GM18526 (cell line): ENCODE results near the gene SERPINE2.
A peak's percentile ranks its signal among the peaks of the same experiment; 100 is the strongest.

ENCODE experiments used
- POLR2A ChIP-seq: IDR thresholded peaks from 3 replicates; pipeline ENCODE4 v1.6.1; 2011; ENCODE audit not compliant: insufficient read length; ENCODE audit errors: extremely low read depth

The SERPINE2 gene

DNA sequence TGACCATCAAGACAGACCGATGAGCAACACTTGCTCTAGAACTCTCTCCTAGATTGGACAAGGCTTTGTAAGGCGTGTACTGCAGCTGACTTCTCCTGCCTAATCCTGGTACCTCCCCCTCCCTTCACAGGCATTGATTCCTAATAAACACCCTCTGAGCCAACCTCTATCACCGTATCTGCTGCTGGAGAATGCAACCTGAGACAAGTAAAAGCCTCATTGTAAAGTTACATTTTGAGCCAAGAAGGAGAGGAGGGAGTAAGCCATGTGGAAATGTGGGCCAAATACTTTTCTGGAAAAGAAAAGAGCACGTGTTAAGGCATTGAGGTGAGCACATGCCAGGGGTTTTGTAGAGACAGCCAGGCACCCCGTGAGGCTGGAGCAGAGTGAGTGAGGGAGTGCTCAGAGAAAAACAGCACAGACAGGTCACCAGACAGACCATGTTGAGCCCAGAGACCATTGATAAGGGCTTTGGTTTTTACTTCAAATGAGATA is 91.3 kb downstream of the SERPINE2 start:
- TF ChIP-seq POLR2A = no peak

- TF ChIP-seq POLR2A = no peak
Observed at GRCh38 chr2:223945755-223946154, 93.3 kb downstream of the SERPINE2 start.

DNA sequence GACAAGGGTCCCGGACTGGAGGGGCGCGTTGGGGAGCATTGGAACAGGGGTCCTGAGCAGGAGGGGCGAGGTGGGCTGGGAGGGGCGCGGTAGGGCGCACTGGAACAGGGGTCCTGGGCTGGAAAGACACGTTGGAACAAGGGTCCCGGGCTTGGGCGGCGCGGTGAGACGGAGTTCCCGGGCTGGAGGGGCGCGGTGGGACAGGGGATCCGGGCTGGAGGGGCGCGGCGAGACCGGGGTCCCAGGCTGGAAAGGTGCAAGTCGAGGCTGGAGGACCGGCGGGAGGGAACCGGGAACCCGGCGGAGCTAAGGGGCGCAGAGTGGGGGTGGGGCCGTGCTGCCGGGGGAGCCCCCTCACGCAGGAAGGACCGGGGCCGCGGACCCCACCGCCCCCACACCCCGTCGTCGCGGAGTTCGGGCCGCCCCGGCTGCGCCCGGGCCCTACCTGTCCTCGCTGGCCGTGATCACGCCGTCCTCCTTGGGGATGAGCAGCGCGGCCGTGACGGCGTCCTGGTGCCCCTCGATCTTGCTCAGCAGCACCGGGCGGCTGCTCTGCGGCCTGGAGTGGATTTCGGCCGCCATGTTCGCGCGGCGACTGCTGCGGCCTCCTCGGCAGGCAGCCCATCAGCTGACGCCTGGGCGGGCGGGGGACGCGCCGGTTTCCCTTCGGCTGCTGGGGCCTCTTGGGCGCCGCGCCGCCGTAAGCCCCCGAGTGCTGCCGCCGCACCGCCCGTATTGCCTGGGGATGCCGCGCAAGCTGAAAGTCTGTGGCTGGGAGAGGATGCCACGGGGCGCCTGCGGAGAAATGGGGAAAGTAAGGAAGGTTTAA is 94.2 kb downstream of the SERPINE2 start, which contains the start of gene WDFY1:
Gene WDFY1, minus strand, starts transcription at position 633 of the 829 bp plus-strand sequence. Its CDS starts 51 bp downstream, at position 582.
- TF ChIP-seq POLR2A = peak; percentile 86

- no peak for TF ChIP-seq POLR2A
Observed at GRCh38 chr2:223944166-223944702, 94.9 kb downstream of the SERPINE2 start.

- no peak for TF ChIP-seq POLR2A
Observed at GRCh38 chr2:223943561-223944008, 95.5 kb downstream of the SERPINE2 start.

GRCh38 chr2:223943135-223943534 is 96.0 kb downstream of the SERPINE2 start:
- no peak for TF ChIP-seq POLR2A

DNA sequence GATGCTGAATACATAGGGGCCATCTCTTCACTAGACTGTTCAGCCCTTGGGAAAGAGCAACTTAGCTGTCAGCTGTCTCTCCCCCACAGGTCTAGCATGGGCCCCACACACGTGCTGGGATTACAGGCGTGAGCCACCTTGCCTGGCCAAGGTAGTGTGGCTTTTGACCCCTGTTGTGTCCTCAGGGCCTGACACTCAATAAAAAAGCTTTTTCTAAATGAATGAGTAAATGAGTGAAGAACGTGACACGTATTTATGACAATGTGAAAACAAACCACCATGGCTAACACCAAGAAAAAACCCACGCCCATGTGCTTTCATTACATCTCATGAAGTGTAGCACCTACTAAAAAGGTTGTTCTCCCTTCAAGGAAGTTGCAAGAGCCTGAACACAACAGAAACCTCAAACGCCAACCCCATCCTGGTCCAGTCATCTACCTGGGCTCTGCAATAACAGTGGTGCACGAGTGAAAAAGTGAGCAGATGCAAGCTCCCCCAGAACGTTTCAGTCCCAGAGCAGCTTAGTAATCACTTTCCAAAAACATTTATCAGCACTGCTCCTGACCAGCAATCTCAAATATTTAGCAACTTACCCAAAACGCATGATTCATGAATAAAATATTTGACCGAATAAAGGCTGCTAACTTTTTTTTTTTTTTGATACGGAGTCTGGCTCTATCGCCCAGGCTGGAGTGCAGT is 97.4 kb downstream of the SERPINE2 start:
- no peak for TF ChIP-seq POLR2A

DNA sequence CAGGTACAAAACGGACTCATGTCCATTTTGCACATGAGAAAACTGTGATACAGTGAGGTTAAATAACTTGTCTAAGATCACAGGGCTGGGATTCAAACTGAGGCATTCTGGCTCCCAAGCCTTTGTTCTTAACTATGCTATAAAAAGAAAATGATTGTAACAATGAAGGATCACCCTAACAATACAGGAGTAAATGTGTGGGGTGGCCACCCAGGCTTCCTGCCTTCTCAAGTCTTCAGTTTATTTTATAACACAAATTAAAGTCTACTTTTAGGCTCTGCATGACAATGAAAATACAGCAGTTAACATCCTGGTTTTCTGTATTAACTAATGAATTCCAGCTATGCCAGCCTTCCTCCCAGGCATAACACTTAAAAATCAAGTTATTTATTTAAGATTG is 101.6 kb downstream of the SERPINE2 start:
- TF ChIP-seq POLR2A = no peak

DNA sequence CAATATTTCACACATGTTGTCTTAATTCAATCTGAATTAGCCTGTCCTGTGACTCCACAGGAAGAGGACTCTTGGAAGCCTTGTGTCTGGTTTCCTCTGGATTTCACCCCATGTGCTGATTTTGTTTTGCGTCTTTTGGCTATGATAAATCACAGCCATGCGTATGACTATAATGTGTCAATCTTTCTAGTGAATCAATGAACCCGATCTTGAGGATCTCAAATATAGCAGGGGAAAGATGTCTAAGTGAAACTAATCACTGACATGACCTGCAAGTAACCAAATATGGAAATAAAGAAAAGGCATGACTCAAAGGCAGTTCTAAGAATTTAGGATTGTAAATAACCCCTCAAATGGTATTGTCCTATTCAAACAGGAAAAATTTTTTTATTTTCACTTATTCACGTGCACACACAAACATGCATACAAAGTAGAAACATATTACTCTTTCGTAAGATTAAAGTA is 102.2 kb downstream of the SERPINE2 start:
- TF ChIP-seq POLR2A = no peak

DNA sequence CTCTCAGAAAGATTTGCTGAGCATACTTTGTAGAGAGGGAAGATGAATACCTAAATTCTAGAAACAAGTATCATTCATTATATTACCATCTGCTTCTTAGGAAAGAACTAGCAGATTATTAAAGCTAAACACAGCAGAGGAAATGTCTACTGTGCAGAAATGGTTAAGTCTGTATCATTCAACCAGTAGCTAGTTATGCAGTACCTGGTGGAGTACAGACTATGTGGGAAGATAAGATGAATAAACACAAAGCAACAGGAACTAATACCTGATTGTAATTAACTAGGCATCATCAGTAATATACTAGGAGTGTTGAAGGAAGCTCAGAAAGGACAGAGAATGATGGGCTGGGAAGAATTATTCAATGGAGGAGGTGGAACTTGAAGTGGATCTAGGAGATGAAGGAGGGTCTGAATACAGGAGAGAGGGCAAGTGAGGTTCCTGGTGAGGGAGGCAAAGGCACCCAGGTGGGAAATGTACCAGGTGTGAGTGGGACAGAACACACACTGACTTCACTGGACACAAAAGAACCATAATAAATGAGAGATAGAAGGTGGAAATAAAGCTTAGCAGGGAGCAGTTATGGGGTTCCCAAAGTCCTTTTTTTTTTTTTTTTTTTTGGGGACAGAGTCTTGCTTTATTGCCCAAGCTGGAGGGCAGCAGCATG is 103.5 kb downstream of the SERPINE2 start:
- no peak for TF ChIP-seq POLR2A

GRCh38 chr2:223934870-223935269 is 104.2 kb downstream of the SERPINE2 start:
- no peak for TF ChIP-seq POLR2A

GRCh38 chr2:223932816-223933800 is 106.0 kb downstream of the SERPINE2 start:
- no peak for TF ChIP-seq POLR2A

GRCh38 chr2:223930103-223930976 is 108.7 kb downstream of the SERPINE2 start:
- no peak for TF ChIP-seq POLR2A

GRCh38 chr2:223929571-223930102 is 109.4 kb downstream of the SERPINE2 start:
- no peak for TF ChIP-seq POLR2A
